Stimulated activated CD8-positive, alpha-beta memory T cell treated with anti-CD3 and anti-CD28 coated beads, Interleukin-15, amount 100 ng/mL, for 48 hours (primary cell): ENCODE measurements around the gene SLC7A10.

Experiments
- DNase-seq, 2 donors: peaks; one replicate each; pipeline ENCODE4 v3.0.0-alpha.2; 2020; ENCODE audit warnings: low read depth in 2 of 2

SLC7A10 gene

DNA sequence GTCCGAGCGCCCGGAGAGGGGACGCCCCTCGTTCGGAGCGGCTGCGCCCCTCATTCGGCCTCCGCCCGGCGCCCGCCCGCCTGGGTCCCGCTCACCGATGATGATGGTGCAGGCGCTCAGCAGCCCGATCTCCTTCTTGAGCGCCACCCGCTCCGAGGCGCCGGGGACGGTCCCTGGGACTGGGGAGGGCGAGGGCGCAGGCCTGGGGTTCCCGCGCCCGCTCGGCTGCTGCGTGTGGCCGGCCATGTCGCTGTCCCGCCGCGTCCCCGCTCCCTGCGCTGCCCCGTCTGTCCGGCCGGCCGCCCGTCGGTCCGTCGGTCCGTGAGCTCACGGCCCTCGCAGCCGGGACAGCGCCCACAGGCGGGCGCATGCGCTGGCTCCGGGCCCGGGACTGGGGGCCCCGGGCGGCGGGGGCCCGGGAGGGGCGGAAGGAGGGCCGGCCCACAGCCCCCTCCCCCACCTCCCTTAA is at the start of gene SLC7A10:
Gene SLC7A10 (minus strand): TSS at position 393 of the 469 bp plus-strand sequence. CDS start 147 bp downstream, at position 246.
- no peak for DNase-seq

- no peak for DNase-seq
Observed at GRCh38 chr19:33274663-33275558, 49.3 kb upstream of the SLC7A10 start.

GRCh38 chr19:33273881-33274662 is 48.4 kb upstream of the SLC7A10 start:
- DNase-seq = peak in 1 of 2 donors; percentile 29

DNA sequence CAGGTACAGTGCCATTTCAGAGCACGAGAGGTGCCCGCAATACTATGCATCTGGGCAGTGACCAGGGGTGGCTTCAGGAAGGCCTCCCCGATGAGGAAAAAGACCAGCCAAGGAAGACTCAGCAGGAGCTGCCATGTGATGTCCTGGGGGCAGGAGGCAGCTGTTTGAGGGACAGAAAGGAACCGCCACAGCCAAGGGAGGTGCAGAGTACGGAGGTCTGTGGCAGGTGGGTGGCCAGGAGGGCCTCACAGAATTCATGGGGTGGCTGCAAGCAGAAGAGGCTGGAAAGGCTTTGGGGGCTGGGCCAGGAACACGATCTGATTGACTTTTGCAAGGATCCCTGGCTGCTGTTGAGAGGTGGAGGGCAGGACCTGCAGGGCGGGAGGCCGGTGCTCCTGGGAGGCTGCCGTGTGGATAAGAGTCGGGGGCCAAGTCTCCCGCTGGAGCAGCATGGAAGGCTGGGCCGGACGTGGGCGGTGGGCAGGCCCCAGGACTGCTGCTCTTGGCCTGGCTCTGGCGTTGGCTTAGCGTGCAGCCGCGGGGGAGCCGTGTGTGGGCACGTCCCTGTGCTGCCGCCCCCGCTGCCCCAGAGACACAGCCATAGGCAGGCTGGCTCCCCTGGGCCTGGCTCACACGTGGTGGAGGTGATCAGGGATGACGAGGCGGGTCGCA is 47.6 kb upstream of the SLC7A10 start:
- no peak for DNase-seq

GRCh38 chr19:33271246-33272021 is 45.8 kb upstream of the SLC7A10 start:
- DNase-seq = no peak

GRCh38 chr19:33270769-33271168 is 45.1 kb upstream of the SLC7A10 start:
- no peak for DNase-seq

GRCh38 chr19:33269016-33269415 is 43.4 kb upstream of the SLC7A10 start:
- DNase-seq = no peak

- no peak for DNase-seq
Observed at GRCh38 chr19:33268162-33268991, 42.7 kb upstream of the SLC7A10 start.

GRCh38 chr19:33267706-33268105 is 42.1 kb upstream of the SLC7A10 start:
- no peak for DNase-seq

DNA sequence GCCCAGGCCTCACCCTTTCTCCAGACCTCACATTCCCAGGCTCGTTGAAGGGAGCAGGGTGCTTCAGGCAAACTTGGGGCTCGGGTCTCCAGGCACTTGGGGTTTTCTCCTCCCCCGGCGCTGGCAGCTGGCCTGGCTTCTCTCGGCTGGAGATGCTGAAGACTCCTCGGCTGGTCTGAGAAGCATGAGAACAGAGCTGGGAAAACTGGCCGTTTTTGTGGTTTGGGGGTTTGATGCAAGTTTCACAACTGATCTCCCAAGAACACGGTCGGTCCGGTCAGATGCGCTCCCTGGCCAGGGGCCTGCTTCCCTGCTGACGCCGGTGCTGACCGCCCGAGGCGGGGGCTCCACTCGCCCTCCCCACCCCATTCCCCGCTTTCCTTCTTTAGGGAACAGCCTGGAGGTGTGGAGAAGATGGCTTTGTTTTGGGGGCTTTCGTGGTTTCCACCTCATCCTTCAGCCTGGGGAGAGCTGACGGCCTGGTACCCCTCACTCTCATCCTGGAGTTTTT is 41.4 kb upstream of the SLC7A10 start:
- DNase-seq = no peak

- DNase-seq = no peak
Observed at GRCh38 chr19:33264881-33265445, 39.3 kb upstream of the SLC7A10 start.

DNA sequence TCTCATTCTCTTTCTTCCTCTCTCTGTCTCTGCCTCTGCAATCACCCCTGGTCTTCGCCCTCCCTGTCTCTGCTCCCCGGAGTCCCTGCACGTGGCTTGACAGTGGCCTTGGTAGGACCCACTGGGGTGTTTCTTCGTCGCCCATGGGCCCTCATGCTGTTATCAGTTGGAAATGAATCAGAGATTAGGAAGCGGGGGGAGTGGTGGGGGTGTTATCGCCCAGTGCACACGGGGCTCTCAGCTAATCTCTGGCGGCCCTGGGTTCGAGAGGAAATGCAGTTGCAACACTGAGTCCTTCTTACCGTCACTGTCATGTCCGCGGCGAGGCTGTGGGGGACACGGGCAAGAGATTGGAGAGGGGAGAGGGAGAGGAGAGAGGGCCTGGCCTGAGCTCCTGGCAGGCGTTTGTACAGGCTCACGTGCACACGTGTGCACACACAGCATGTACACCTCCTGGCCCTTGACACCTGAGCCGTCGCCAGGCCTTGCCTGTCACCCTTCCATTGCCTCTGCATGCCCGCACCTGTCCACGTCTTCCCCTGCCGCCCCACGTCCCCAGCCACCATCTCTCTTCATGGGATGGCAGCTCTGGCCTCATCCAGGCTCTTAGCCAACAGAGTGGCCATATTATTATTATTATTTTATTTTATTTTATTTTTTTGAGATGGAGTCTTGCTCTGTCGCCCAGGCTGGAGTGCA is 37.8 kb upstream of the SLC7A10 start:
- no peak for DNase-seq

DNA sequence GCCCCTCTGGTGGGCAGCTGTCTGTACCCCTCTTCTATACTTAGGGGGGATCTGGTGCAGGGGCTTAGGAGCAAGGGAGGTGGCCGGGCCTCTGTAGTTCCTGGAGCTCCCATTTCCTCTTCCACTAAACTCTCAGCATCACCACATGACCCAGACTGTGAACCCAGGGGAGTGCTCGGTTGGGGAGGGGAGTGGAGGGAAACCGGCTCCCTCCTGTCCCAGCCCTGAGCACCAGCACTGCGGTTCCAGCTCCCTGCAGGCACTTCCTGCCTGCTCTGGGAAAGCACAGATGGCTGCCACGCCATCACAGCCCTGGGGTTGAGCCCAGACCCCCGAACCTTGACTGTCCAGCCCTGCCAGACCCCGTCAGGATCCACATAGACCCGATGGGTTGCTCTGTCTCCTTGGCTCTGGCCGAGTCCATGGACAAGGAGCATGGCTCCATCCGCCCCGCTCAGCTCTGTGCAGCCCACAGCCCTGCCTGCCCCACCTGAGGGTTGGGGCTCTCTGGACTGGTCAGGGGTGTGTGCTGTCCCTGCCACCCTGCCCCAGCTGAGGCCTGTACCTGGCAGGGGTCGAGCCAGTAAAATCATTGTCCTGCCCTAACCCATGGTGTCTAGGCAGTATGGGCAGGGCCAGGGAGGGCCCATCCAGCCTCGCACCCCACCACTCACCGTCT is 36.0 kb upstream of the SLC7A10 start:
- no peak for DNase-seq

DNA sequence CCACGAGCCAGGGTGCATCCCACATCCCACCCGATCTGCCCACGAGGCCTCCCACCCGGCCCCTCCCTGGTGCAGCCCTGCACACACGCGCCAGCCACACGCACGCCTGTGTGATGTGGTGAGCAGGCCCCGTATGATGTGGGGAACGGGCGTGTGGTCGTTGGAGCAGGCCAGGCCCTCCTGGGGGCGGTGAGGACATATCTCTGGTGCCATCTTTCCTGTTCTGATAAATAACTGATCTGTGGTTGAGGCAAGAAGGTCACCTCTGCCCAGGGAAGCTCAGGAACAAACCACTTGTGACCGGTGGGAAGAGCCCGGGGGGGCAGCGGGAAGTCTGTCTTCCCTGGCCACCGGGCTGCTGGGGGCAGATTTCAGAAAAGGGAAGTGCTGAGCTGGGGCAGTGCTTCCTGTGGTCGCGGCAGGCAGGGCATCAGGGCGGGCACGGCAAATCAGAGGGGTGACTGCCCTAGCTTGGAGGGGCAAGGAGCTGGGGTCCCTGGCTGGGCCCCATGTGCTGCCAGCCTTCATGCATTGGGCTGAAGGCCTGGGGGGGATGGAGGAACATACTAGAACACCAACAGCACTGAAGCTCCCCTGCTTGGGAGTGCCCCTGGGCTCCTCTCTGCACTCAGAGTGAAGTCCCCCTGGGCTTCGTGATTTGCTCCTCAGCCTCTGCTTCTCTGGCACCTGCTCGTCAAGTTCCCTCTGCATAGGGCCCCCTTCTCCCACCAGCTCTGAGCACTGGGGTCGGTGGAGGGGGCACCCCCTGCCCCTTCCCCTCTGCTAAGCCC is 35.2 kb upstream of the SLC7A10 start:
- DNase-seq = no peak

GRCh38 chr19:33259539-33259938 is 33.9 kb upstream of the SLC7A10 start:
- DNase-seq = no peak

DNA sequence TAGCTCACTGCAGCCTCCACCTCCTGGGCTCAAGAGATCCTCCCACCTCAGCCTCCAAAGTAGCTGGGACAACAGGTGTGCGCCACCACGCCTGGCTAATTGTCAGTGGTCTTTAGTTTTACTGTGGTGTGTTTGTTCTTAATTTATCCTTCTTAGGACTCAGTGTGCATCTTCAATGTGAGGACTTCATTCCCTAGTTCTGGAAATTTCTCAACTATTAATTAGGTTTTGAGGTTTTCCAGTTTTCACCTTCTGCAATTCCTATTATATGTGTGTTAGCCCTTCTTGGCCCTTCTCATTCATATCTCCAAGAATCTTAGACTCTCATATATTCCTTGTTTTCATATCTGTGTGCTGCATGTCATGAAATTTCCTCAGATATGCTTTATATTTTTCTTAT is 32.2 kb upstream of the SLC7A10 start:
- DNase-seq = no peak

DNA sequence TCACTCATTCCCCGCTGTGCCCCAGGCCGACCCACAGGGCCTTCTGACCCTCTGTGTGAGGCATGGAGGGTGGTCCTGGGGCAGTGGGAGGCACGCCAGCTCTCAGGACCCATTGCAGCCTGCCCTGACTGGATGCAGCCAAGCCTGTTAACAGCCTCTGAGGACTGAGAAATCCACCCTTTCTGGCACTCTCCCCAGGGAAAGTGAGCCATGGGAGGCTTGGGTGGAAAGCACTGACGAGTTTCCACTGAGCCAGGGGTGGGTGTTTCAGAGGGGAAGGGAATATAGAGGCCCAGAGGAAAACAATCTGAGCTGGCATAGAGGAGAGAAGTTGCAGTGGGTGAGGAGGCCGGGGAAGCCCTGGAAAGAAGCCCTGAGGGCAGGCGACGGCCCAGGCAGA is 30.6 kb upstream of the SLC7A10 start:
- no peak for DNase-seq

- no peak for DNase-seq
Observed at GRCh38 chr19:33255781-33256180, 30.1 kb upstream of the SLC7A10 start.
